ENCODE data around the gene RCL1.

- TF ChIP-seq POLR2A (IDR thresholded peaks at IDR 0.05; ENCODE audit: low read length) (no peak), MYC (IDR thresholded peaks at IDR 0.05; ENCODE audit: borderline replicate concordance, low read length) (no peak), CHD4 (IDR thresholded peaks at IDR 0.05; ENCODE audit: borderline replicate concordance) (no peak), CTCF (IDR thresholded peaks at IDR 0.05) (no peak)
Measured at GRCh38 chr9:4862506-4863250, 69.9 kb downstream of the RCL1 start.
